Peyer's patch (tissue), 4 donors: ENCODE results near the gene GIMAP5. TPM values are rescaled to one million over a fixed set of nuclear protein-coding genes. Genes with fewer than 3 reads are reported as not detected.

Experiments used
- DNase-seq, 3 donors: peaks; one replicate each; pipeline ENCODE4 v3.0.0-alpha.2; 2017 to 2019
- H3K27ac ChIP-seq, 4 donors: fragments of 200-600 bp; sonication (generic); one replicate each; pipeline ENCODE4 v1.5.1; 2016 to 2019
- H3K27me3 ChIP-seq, 2 donors: fragments of 200-600 bp; sonication (generic); one replicate each; pipeline ENCODE4 v1.5.1; 2019
- H3K36me3 ChIP-seq, 3 donors: fragments of 200-600 bp; sonication (generic); one replicate each; pipeline ENCODE4 v1.5.1; 2016 to 2019
- H3K4me1 ChIP-seq, 4 donors: fragments of 200-600 bp; sonication (generic); one replicate each; pipeline ENCODE4 v1.5.1; 2016 to 2019
- H3K4me3 ChIP-seq, 4 donors: fragments of 200-600 bp; sonication (generic); 1 replicate in 3 of 4; 2 replicates in 1 of 4; pipeline ENCODE4 v1.5.1; 2016 to 2019; ENCODE audit warnings: mild to moderate bottlenecking in 1 of 4
- H3K9me3 ChIP-seq, 4 donors: fragments of 200-600 bp; sonication (generic); one replicate each; pipeline ENCODE4 v1.5.1; 2016 to 2019; ENCODE audit warnings: mild to moderate bottlenecking in 1 of 4
- POLR2A ChIP-seq, 2 donors: fragments of 450-650 bp; IDR thresholded peaks; one replicate each; pipeline ENCODE4 v1.5.1; 2017; ENCODE audit warnings: antibody characterized with exemption in 2 of 2, mild to moderate bottlenecking in 2 of 2, moderate library complexity in 2 of 2
- total RNA-seq, 4 donors: library from RNA; depleted of rRNA; stranded (reverse); fragments of >200 nt; gene quantifications; one replicate each; pipeline ENCODE4 v1.1.0, GENCODE V29; 2016
- TF ChIP-seq, protein P1 (sequence below), 6 experiments: fragments of 450-650 bp in 4 of 6; fragments of 200-600 bp in 2 of 6; sonication (generic) in 1 of 6; IDR thresholded peaks; one replicate each; pipeline ENCODE4 v1.5.1; 2017 to 2019; ENCODE audit warnings: antibody characterized with exemption in 6 of 6, mild to moderate bottlenecking in 3 of 6, moderate library complexity in 1 of 6

GIMAP5 gene
- total RNA-seq, 4 donors from 2014 or later: 11.9 to 47.0 (median 24.4) TPM

DNA sequence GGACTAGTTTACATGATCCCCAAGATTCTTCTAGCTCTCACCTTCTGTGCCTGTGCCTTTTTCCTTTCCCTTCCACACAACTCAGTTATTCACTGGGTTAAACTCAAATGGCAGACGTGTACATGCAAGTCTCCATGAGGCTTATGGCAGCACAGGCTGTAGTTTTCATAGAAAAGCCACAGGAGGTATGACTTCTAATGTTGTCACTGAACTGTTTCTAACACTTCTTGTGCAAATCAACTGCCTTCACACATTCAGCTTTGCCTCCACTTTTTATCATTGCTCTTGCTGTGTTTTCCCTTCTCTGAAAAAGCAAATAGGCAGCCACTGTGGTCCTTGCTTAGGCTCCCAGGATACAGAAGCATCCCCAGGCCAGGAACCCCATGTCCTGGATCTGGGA, 5.3 kb upstream of the GIMAP5 start:
- Histone ChIP-seq H3K36me3 (no peaks in the 10 kb centered on the region), H3K27me3 (no peaks in the 10 kb centered on the region), H3K27ac (peak overlapping the region in 2 of 4 donors; percentile 44 to 68), H3K4me3 (no peak overlapping the region), H3K4me1 (no peaks in the 10 kb centered on the region), H3K9me3 (no peaks in the 10 kb centered on the region)
- no peak for TF ChIP-seq POLR2A (IDR thresholded peaks at IDR 0.05)
- TF ChIP-seq, protein P1, sequence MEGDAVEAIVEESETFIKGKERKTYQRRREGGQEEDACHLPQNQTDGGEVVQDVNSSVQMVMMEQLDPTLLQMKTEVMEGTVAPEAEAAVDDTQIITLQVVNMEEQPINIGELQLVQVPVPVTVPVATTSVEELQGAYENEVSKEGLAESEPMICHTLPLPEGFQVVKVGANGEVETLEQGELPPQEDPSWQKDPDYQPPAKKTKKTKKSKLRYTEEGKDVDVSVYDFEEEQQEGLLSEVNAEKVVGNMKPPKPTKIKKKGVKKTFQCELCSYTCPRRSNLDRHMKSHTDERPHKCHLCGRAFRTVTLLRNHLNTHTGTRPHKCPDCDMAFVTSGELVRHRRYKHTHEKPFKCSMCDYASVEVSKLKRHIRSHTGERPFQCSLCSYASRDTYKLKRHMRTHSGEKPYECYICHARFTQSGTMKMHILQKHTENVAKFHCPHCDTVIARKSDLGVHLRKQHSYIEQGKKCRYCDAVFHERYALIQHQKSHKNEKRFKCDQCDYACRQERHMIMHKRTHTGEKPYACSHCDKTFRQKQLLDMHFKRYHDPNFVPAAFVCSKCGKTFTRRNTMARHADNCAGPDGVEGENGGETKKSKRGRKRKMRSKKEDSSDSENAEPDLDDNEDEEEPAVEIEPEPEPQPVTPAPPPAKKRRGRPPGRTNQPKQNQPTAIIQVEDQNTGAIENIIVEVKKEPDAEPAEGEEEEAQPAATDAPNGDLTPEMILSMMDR (IDR thresholded peaks at IDR 0.05): no peak
- DNase-seq: no peak

- TF ChIP-seq POLR2A (IDR thresholded peaks at IDR 0.05): no peak
- TF ChIP-seq, protein P1 (IDR thresholded peaks at IDR 0.05): no peak
- no peaks in the 10 kb centered on the region for H3K27me3 ChIP-seq
These were observed 4.3 kb upstream of the GIMAP5 start for GRCh38 chr7:150732786-150733481.

DNA sequence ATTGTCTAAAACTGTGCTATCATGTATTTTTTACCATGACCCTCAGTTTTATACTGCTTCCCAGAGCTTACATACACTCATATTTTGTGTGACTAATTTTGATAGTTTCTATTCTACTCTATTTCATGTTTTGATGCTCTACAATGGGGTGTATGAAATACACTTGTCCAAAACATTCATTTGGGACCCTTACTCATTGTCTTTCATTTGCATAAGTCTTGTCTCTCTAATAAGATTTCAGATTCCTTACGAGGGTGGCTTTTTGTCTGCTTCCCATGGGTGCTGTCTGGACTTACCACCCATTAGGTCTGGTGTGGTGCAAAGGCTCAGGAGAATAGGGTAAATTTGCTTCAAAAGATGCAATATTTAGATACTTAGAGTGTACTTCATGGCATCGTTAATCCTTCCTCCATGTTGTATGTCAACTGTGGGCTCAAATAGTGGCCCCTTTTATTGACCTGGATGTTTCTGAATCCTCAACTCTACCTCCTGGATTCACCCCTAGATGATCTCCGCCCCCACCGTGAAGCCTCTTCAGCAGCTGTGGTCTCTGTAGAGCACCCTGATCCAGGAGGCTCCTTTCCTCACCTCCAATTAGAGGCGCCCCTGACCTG, 3.6 kb upstream of the GIMAP5 start:
- TF ChIP-seq, protein P1 (IDR thresholded peaks at IDR 0.05): no peak
- no peak for TF ChIP-seq POLR2A (IDR thresholded peaks at IDR 0.05)
- H3K36me3 ChIP-seq: no peaks in the 10 kb centered on the region
- H3K27me3 ChIP-seq: no peaks in the 10 kb centered on the region
- peak overlapping the region in 3 of 4 donors; percentile 23 to 68 (median 44) for H3K27ac ChIP-seq
- H3K4me3 ChIP-seq: no peak overlapping the region
- H3K9me3 ChIP-seq: no peaks in the 10 kb centered on the region
- DNase-seq: no peak
- H3K4me1 ChIP-seq: no peaks in the 10 kb centered on the region

More at GRCh38 chr7:150732786-150733481, 4.3 kb upstream of the GIMAP5 start:
- no peak for DNase-seq
- Histone ChIP-seq H3K4me1 (no peaks in the 10 kb centered on the region), H3K4me3 (no peak overlapping the region), H3K36me3 (no peaks in the 10 kb centered on the region), H3K9me3 (no peaks in the 10 kb centered on the region), H3K27ac (peak overlapping the region in 3 of 4 donors; percentile 23 to 68 (median 44))

DNA sequence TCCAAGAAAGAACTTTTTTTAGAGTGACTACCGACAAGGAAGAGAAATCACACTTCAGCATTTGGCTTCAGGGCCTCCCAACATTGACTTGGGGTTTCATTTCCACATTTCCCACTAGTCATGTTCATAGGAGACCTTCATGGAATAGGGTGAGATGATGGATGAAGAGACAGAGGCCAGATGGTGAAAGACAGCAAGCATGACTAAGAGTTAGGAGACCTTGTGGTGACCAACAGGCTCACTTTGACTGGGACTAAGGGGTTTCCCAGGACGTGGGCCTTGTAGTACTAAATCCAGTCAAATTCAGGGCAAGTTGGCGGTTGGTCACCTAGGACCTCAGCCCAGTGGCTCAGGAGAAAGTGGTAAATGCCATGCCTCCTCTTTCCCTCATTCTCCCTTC, 3.0 kb upstream of the GIMAP5 start:
- H3K9me3 ChIP-seq: no peaks in the 10 kb centered on the region
- TF ChIP-seq, protein P1 (IDR thresholded peaks at IDR 0.05): no peak
- TF ChIP-seq POLR2A (IDR thresholded peaks at IDR 0.05): no peak

DNA sequence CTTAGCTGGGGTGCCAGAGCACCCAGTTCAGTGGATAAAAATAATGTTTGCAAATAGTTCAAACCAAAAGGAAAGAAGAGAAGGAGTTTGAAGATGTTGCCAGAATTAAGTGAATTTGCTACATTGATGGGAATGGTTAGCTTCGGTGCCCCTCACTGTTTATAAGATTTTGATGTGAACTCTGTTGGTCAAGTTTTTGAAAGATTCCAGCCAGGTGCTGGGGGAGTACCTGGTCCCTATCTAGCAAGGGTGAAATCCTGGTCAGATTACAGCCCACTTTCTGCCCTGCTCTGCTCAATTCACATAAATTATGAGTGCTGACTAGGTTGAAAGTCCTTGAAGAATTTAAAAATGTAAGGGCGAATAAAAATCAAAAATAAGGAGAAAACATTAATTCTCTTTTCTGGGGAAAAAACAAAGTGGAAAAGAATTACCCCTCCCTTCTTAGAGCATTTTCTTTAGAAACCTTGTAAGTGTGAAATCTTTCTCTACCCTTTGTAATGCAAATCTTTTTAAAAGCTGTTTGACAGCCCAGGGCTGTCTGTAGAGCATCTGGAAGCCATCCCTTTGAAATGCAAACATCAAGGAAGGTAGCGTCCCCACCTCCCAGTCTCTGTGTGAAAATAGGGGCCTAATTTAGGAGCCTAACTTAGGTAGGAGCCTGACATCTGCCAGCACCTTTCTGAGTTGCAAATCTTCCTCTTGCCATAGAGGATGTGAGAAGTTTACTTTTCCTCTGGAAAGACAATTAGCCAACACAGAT, 1.4 kb upstream of the GIMAP5 start:
- Histone ChIP-seq H3K36me3 (no peaks in the 10 kb centered on the region), H3K4me3 (no peak overlapping the region), H3K27ac (peak overlapping the region in 3 of 4 donors; percentile 68 to 86 (median 68)), H3K9me3 (no peaks in the 10 kb centered on the region), H3K4me1 (no peaks in the 10 kb centered on the region), H3K27me3 (no peaks in the 10 kb centered on the region)
- no peak for DNase-seq
- no peak for TF ChIP-seq POLR2A (IDR thresholded peaks at IDR 0.05)
- TF ChIP-seq, protein P1 (IDR thresholded peaks at IDR 0.05): no peak

More for the DNA sequence above, 3.0 kb upstream of the GIMAP5 start:
- no peaks in the 10 kb centered on the region for H3K4me1 ChIP-seq
- H3K4me3 ChIP-seq: no peak overlapping the region
- H3K27me3 ChIP-seq: no peaks in the 10 kb centered on the region
- H3K27ac ChIP-seq: peak overlapping the region in 3 of 4 donors; percentile 12 to 68 (median 50)
- H3K36me3 ChIP-seq: no peaks in the 10 kb centered on the region
- DNase-seq: no peak
